Liver (tissue), 9 donors: ENCODE measurements around the gene TXNDC17. TPM values are rescaled to one million over a fixed set of nuclear protein-coding genes. Genes with fewer than 3 reads are reported as not detected.

Experiments
- DNase-seq: peaks from one replicate; pipeline ENCODE4 v3.0.0-alpha.2; 2017; ENCODE audit warnings: low spot score
- H3K27ac ChIP-seq, 2 donors: one replicate each; pipeline ENCODE4 v1.7.0; 2013; ENCODE audit warnings: inconsistent platforms in 2 of 2, low read length in 2 of 2, control low read depth in 1 of 2, low read depth in 1 of 2, mild to moderate bottlenecking in 1 of 2
- H3K27me3 ChIP-seq, 4 donors: one replicate each; pipeline versions ENCODE4 v1.6.1 to v1.7.0; 2013; ENCODE audit warnings: low read length in 3 of 4, inconsistent platforms in 1 of 4, mild to moderate bottlenecking in 1 of 4, moderate library complexity in 1 of 4; ENCODE audit not compliant: control insufficient read depth in 4 of 4, insufficient read depth in 4 of 4
- H3K36me3 ChIP-seq, 4 donors: one replicate each; pipeline versions ENCODE4 v1.6.1 to v1.7.0; 2013; ENCODE audit warnings: low read length in 3 of 4, mild to moderate bottlenecking in 3 of 4, low read depth in 1 of 4, moderate library complexity in 1 of 4; ENCODE audit not compliant: control insufficient read depth in 4 of 4, insufficient read depth in 3 of 4
- H3K4me1 ChIP-seq, 4 donors: one replicate each; pipeline versions ENCODE4 v1.6.1 to v1.7.0; 2013; ENCODE audit warnings: low read length in 3 of 4, mild to moderate bottlenecking in 3 of 4, moderate library complexity in 1 of 4; ENCODE audit not compliant: control insufficient read depth in 4 of 4, insufficient read depth in 4 of 4
- H3K4me3 ChIP-seq, 3 donors: one replicate each; pipeline versions ENCODE4 v1.6.1 to v1.7.0; 2013; ENCODE audit warnings: low read length in 3 of 3, control low read depth in 1 of 3, low read depth in 1 of 3, mild to moderate bottlenecking in 1 of 3
- H3K9ac ChIP-seq, 2 donors: one replicate each; pipeline ENCODE4 v1.7.0; 2013; ENCODE audit warnings: low read length in 2 of 2, mild to moderate bottlenecking in 2 of 2, moderate library complexity in 2 of 2, control low read depth in 1 of 2, low read depth in 1 of 2
- H3K9me3 ChIP-seq, 4 donors: one replicate each; pipeline versions ENCODE4 v1.6.1 to v1.7.0; 2013; ENCODE audit warnings: low read length in 3 of 4; ENCODE audit not compliant: control insufficient read depth in 4 of 4
- CTCF ChIP-seq: fragments of 150-350 bp; IDR thresholded peaks from 2 replicates; pipeline ENCODE4 v1.5.1; 2017; ENCODE audit warnings: improper control_type of control experiment, low read depth, low read length; ENCODE audit not compliant: missing input control
- EGR1 ChIP-seq, 2 donors: IDR thresholded peaks; 2 replicates each; pipeline ENCODE4 v1.6.1; 2016 to 2018; ENCODE audit warnings: antibody characterized with exemption in 2 of 2, low read depth in 2 of 2
- FOXA1 ChIP-seq: IDR thresholded peaks from 2 replicates; pipeline ENCODE4 v1.6.1; 2016; ENCODE audit warnings: antibody characterized with exemption
- FOXA2 ChIP-seq: IDR thresholded peaks from 2 replicates; pipeline ENCODE4 v1.6.1; 2016; ENCODE audit warnings: antibody characterized with exemption
- GABPA ChIP-seq, 2 donors: IDR thresholded peaks in 1 of 2; conservative IDR thresholded peaks in 1 of 2; 2 replicates each; pipeline ENCODE4 v1.6.1; 2016; ENCODE audit warnings: antibody characterized with exemption in 2 of 2, mild to moderate bottlenecking in 1 of 2, moderate library complexity in 1 of 2
- HNF4A ChIP-seq, 2 donors: conservative IDR thresholded peaks; 2 replicates each; pipeline ENCODE4 v1.6.1; 2016; ENCODE audit warnings: antibody characterized with exemption in 2 of 2, mild to moderate bottlenecking in 2 of 2
- HNF4G ChIP-seq: IDR thresholded peaks from 2 replicates; pipeline ENCODE4 v1.6.1; 2016; ENCODE audit warnings: antibody characterized with exemption
- JUND ChIP-seq, 2 donors: IDR thresholded peaks; 2 replicates each; pipeline ENCODE4 v1.6.1; 2016; ENCODE audit warnings: antibody characterized with exemption in 2 of 2
- MAX ChIP-seq: IDR thresholded peaks from 2 replicates; pipeline ENCODE4 v1.6.1; 2016; ENCODE audit warnings: antibody characterized with exemption
- NR2F2 ChIP-seq: IDR thresholded peaks from 2 replicates; pipeline ENCODE4 v1.6.1; 2016; ENCODE audit warnings: antibody characterized with exemption
- RAD21 ChIP-seq, 2 donors: IDR thresholded peaks; 2 replicates each; pipeline ENCODE4 v1.6.1; 2016; ENCODE audit warnings: antibody characterized with exemption in 2 of 2, mild to moderate bottlenecking in 2 of 2
- RXRA ChIP-seq, 2 donors: IDR thresholded peaks; 2 replicates each; pipeline ENCODE4 v1.6.1; 2017 to 2018; ENCODE audit warnings: antibody characterized with exemption in 2 of 2, mild to moderate bottlenecking in 1 of 2
- SP1 ChIP-seq: IDR thresholded peaks from 2 replicates; pipeline ENCODE4 v1.6.1; 2018; ENCODE audit warnings: antibody characterized with exemption, mild to moderate bottlenecking
- TAF1 ChIP-seq: conservative IDR thresholded peaks from 2 replicates; pipeline ENCODE4 v1.6.1; 2016; ENCODE audit warnings: antibody characterized with exemption, mild to moderate bottlenecking
- YY1 ChIP-seq: IDR thresholded peaks from 2 replicates; pipeline ENCODE4 v1.6.1; 2016; ENCODE audit warnings: antibody characterized with exemption, mild to moderate bottlenecking
- WGBS: extraction: QIAGEN DNeasy Blood & Tissue Kit; methylation state at CpG from one replicate; pipeline ENCODE4 v1.1.7; 2013; 5-methylcytosine and 5-hydroxymethylcytosine counted together
- polyA plus RNA-seq, 2 donors: library from polyadenylated mRNA; stranded (reverse) in 1 of 2; unstranded in 1 of 2; fragments of 200-250 nt in 1 of 2; fragments of >200 nt in 1 of 2; fragmentation: Nextera tagmentation in 1 of 2; extraction: Ambion mirVana in 1 of 2; gene quantifications; one replicate each; pipeline versions ENCODE4 v1.2.1 to v1.2.3, GENCODE V29; 2013 to 2015
- total RNA-seq, 2 donors: library from RNA; depleted of rRNA; stranded (reverse); fragments of >200 nt; gene quantifications; one replicate each; pipeline ENCODE4 v1.2.3, GENCODE V29; 2014
- TF ChIP-seq, protein P1 (sequence below): IDR thresholded peaks from 2 replicates; pipeline ENCODE4 v1.6.1; 2016; ENCODE audit warnings: antibody characterized with exemption
- TF ChIP-seq, protein P2 (sequence below): IDR thresholded peaks from 2 replicates; pipeline ENCODE4 v1.6.1; 2016; ENCODE audit warnings: antibody characterized with exemption
- TF ChIP-seq, protein P3 (sequence below): IDR thresholded peaks from 2 replicates; pipeline ENCODE4 v1.6.1; 2016; ENCODE audit warnings: antibody characterized with exemption, mild to moderate bottlenecking
- donor health status: healthy.
- donor health status: healthy.
- donor health status: healthy.
- donor health status: healthy.
- donor health status: healthy.

Gene TXNDC17
- total and polyA plus RNA-seq, 4 donors = 32.9 to 329 (median 99.6) TPM

DNA sequence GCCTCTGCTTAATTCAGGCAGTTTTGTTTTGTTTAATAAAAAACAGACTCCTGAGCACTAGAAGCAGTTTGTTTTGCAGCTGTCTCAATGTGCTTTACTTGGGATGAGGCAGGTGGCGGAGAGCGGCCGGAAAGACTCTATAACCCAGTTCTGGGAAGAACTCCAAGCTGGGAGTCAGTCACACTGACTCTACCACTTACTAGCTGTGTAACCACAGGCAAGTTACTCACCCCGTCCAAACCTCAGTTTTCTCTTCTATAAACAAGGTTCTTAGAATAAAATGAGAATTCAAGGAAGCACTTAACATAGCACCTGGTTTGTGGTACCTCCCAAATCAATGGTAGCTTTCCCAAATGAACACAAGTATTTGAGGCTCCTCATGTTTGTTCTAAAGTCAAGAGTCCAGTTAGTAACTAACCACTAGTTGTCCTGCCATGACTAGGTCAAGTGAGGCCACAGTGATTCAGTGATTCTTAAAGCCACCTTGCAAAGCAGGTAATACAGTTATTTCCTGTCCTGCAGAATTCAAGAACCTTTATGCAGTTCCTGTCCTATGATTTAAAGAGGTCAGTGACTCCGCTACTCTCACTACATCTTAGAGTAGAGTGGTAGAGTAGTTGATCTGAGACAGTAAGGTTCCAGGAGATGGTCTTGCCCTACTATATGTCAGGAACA lies 2.7 kb downstream of the TXNDC17 start (continued):
- TF ChIP-seq RXRA (IDR thresholded peaks at IDR 0.05) = no peak
- no peak for TF ChIP-seq HNF4A (conservative IDR thresholded peaks at IDR 0.05)
- no peak for TF ChIP-seq SP1

DNA sequence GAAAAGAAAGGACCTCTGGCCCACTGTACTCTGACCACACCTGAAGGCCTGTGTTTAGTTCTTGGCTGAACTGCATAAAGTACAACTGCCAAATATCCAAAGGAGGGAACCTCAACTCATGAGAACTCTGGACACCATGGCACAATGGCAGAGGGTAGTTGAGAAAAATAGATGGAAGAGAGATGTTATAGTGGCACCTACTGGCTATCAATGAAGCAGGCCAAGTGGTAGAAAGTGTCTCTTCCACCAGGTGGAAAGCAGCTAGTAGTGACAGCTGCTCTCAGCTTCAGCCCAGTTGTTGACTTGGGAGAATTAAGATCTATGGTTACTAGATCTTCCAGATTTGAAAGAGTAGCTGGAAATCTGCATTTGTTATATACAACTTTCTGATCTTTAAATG lies 7.3 kb downstream of the TXNDC17 start:
- Histone ChIP-seq H3K9me3 (no peaks in the 10 kb centered on the region), H3K27ac (no peak overlapping the region), H3K27me3 (no peaks in the 10 kb centered on the region), H3K4me3 (no peak overlapping the region), H3K4me1 (peaks cover 3 to 37% (median 29%) of the 10 kb centered on the region in 4 donors), H3K9ac (no peak overlapping the region), H3K36me3 (peaks cover 3 to 18% (median 11%) of the 10 kb centered on the region in 4 donors)
- DNase-seq = no peak
- TF ChIP-seq SP1 = no peak
- TF ChIP-seq, protein P1, sequence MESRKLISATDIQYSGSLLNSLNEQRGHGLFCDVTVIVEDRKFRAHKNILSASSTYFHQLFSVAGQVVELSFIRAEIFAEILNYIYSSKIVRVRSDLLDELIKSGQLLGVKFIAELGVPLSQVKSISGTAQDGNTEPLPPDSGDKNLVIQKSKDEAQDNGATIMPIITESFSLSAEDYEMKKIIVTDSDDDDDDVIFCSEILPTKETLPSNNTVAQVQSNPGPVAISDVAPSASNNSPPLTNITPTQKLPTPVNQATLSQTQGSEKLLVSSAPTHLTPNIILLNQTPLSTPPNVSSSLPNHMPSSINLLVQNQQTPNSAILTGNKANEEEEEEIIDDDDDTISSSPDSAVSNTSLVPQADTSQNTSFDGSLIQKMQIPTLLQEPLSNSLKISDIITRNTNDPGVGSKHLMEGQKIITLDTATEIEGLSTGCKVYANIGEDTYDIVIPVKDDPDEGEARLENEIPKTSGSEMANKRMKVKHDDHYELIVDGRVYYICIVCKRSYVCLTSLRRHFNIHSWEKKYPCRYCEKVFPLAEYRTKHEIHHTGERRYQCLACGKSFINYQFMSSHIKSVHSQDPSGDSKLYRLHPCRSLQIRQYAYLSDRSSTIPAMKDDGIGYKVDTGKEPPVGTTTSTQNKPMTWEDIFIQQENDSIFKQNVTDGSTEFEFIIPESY = no peak
- TF ChIP-seq RAD21 (IDR thresholded peaks at IDR 0.05) = peak; percentile 54 to 64

- no peaks in the 10 kb centered on the region for H3K27me3 ChIP-seq
- peak; percentile 97 for DNase-seq
- no peaks in the 10 kb centered on the region for H3K9me3 ChIP-seq
- peak within 1 kb of the TSS; percentile 88 to 96 for H3K9ac ChIP-seq
- H3K4me1 ChIP-seq = peaks cover 3 to 46% (median 38%) of the 10 kb centered on the region in 4 donors
- H3K27ac ChIP-seq = peak within 1 kb of the TSS; percentile 89 to 92
- peaks cover 0 to 5% (median 3%) of the 10 kb centered on the region in 4 donors for H3K36me3 ChIP-seq
- peak within 1 kb of the TSS; percentile 61 to 99 (median 87) for H3K4me3 ChIP-seq
- TF ChIP-seq RAD21 (IDR thresholded peaks at IDR 0.05) (peak in 1 of 2 donors; percentile 38), MAX (peak; percentile 68), HNF4G (peak; percentile 72), FOXA1 (peak; percentile 66), JUND (IDR thresholded peaks at IDR 0.05) (peak in 1 of 2 donors; percentile 25), YY1 (peak; percentile 88), GABPA (IDR thresholded peaks at IDR 0.05 in 1 of 2, conservative IDR thresholded peaks at IDR 0.05 in 1 of 2) (peak; percentile 89 to 98), HNF4A (conservative IDR thresholded peaks at IDR 0.05) (peak; percentile 88 to 92), TAF1 (peak; percentile 57), SP1 (peak; percentile 93), RXRA (IDR thresholded peaks at IDR 0.05) (peak; percentile 38 to 51), CTCF (no peak), EGR1 (IDR thresholded peaks at IDR 0.05; ENCODE audit: low read depth in 2 of 2) (peak; percentile 51 to 58), FOXA2 (peak; percentile 22), NR2F2 (no peak)
- TF ChIP-seq, protein P2, sequence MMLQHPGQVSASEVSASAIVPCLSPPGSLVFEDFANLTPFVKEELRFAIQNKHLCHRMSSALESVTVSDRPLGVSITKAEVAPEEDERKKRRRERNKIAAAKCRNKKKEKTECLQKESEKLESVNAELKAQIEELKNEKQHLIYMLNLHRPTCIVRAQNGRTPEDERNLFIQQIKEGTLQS = no peak
- TF ChIP-seq, protein P3, sequence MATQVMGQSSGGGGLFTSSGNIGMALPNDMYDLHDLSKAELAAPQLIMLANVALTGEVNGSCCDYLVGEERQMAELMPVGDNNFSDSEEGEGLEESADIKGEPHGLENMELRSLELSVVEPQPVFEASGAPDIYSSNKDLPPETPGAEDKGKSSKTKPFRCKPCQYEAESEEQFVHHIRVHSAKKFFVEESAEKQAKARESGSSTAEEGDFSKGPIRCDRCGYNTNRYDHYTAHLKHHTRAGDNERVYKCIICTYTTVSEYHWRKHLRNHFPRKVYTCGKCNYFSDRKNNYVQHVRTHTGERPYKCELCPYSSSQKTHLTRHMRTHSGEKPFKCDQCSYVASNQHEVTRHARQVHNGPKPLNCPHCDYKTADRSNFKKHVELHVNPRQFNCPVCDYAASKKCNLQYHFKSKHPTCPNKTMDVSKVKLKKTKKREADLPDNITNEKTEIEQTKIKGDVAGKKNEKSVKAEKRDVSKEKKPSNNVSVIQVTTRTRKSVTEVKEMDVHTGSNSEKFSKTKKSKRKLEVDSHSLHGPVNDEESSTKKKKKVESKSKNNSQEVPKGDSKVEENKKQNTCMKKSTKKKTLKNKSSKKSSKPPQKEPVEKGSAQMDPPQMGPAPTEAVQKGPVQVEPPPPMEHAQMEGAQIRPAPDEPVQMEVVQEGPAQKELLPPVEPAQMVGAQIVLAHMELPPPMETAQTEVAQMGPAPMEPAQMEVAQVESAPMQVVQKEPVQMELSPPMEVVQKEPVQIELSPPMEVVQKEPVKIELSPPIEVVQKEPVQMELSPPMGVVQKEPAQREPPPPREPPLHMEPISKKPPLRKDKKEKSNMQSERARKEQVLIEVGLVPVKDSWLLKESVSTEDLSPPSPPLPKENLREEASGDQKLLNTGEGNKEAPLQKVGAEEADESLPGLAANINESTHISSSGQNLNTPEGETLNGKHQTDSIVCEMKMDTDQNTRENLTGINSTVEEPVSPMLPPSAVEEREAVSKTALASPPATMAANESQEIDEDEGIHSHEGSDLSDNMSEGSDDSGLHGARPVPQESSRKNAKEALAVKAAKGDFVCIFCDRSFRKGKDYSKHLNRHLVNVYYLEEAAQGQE = peak; percentile 76
- TF ChIP-seq, protein P1 = peak; percentile 75
- WGBS = under 1% methylated on average over 35 of the region's 35 CpGs
Observed at GRCh38 chr17:6651354-6651918, 10.6 kb downstream of the TXNDC17 start, which contains the start of the genes C17orf100 and MED31. C17orf100 (plus strand) TSS chr17:6651762; CDS start chr17:6651914, 152 bp downstream. MED31 (minus strand) TSS chr17:6651605; CDS start chr17:6651528, 77 bp downstream.
